Neural cell (in vitro differentiated cells): Measurements from ENCODE around the gene CACNA1D. TPM values are rescaled to one million over a fixed set of nuclear protein-coding genes. Genes with fewer than 3 reads are reported as not detected.

Source experiments
- H2AFZ ChIP-seq: fragments of 200-600, 300-800 bp; sonication (generic), shearing (Covaris generic); 2 replicates; pipeline ENCODE4 v1.6.0; 2014; ENCODE audit warnings: low read depth, mild to moderate bottlenecking, antibody characterized with exemption, low read length, moderate library complexity
- H3F3A ChIP-seq: fragments of 200-600 bp; shearing (Covaris generic); 2 replicates; pipeline ENCODE4 v1.6.1; 2016; ENCODE audit warnings: mild to moderate bottlenecking, moderate library complexity, mixed read lengths, antibody characterized with exemption, low read length; ENCODE audit not compliant: insufficient read depth, poor library complexity, severe bottlenecking
- H3K27ac ChIP-seq: fragments of 200-600, 300-800 bp; sonication (generic), shearing (Covaris generic); 2 replicates; pipeline ENCODE4 v1.5.1; 2014; ENCODE audit warnings: mild to moderate bottlenecking, low read length, moderate library complexity
- H3K27me3 ChIP-seq: fragments of 300-800, 200-600 bp; sonication (generic), shearing (Covaris generic); 2 replicates; pipeline ENCODE4 v1.6.0; 2014; ENCODE audit warnings: mild to moderate bottlenecking, low read depth, low read length, moderate library complexity; ENCODE audit not compliant: insufficient read depth
- H3K36me3 ChIP-seq: fragments of 300-800, 200-600 bp; sonication (generic), shearing (Covaris generic); 2 replicates; pipeline ENCODE4 v1.5.1; 2014; ENCODE audit warnings: mild to moderate bottlenecking, antibody characterized with exemption, low read length, moderate library complexity; ENCODE audit not compliant: insufficient read depth
- H3K4me2 ChIP-seq: fragments of 300-800, 200-600 bp; sonication (generic), shearing (Covaris generic); 2 replicates; pipeline ENCODE4 v1.6.0; 2014; ENCODE audit warnings: mild to moderate bottlenecking, low read length
- H3K4me3 ChIP-seq: fragments of 300-800, 200-600 bp; sonication (generic), shearing (Covaris generic); 2 replicates; pipeline ENCODE4 v1.5.1; 2014; ENCODE audit warnings: mild to moderate bottlenecking, low read length, moderate library complexity
- H3K79me2 ChIP-seq: fragments of 200-600 bp; shearing (Covaris generic); replicated peaks from 2 replicates; pipeline ENCODE4 v1.6.0; 2014; ENCODE audit warnings: mild to moderate bottlenecking, low read length, moderate library complexity; ENCODE audit not compliant: insufficient read depth
- H3K9ac ChIP-seq: fragments of 300-800, 200-600 bp; sonication (generic), shearing (Covaris generic); 2 replicates; pipeline ENCODE4 v1.6.1; 2016; ENCODE audit warnings: mild to moderate bottlenecking, low read length, mixed read lengths
- H3K9me2 ChIP-seq: fragments of 200-600 bp; shearing (Covaris generic); 2 replicates; pipeline ENCODE4 v1.6.1; 2016; ENCODE audit warnings: mild to moderate bottlenecking, low read length, mixed read lengths; ENCODE audit not compliant: insufficient read depth
- H3K9me3 ChIP-seq: fragments of 200-600, 300-800 bp; sonication (generic), shearing (Covaris generic); 2 replicates; pipeline ENCODE4 v1.6.1; 2016; ENCODE audit warnings: mild to moderate bottlenecking, mixed run types, low read length, moderate library complexity, mixed read lengths
- H4K20me1 ChIP-seq: fragments of 200-600 bp; shearing (Covaris generic); 2 replicates; pipeline ENCODE4 v1.6.1; 2016; ENCODE audit warnings: mild to moderate bottlenecking, mixed run types; ENCODE audit not compliant: insufficient read depth
- EP300 ChIP-seq: fragments of 450-650 bp; conservative IDR thresholded peaks from 2 replicates; pipeline ENCODE4 v1.6.1; 2014; ENCODE audit warnings: antibody characterized with exemption, mild to moderate bottlenecking, moderate library complexity; ENCODE audit not compliant: poor library complexity, severe bottlenecking
- EZH2 ChIP-seq: fragments of 200-600, 300-800 bp; shearing (Covaris generic), sonication (generic); IDR thresholded peaks from 2 replicates; pipeline ENCODE4 v1.6.1; 2014; ENCODE audit warnings: antibody characterized with exemption, low read length, borderline replicate concordance, mild to moderate bottlenecking; ENCODE audit not compliant: insufficient read depth, poor library complexity, severe bottlenecking
- MXI1 ChIP-seq: fragments of 450-650 bp; conservative IDR thresholded peaks from 2 replicates; pipeline ENCODE4 v1.6.1; 2014; ENCODE audit warnings: antibody characterized with exemption, mild to moderate bottlenecking; ENCODE audit not compliant: poor library complexity, severe bottlenecking
- POLR2AphosphoS5 ChIP-seq: IDR thresholded peaks from 2 replicates; pipeline ENCODE4 v1.6.1; 2012
- RAD21 ChIP-seq: fragments of 450-650 bp; conservative IDR thresholded peaks from 2 replicates; pipeline ENCODE4 v1.6.1; 2014; ENCODE audit warnings: antibody characterized with exemption, mild to moderate bottlenecking, moderate library complexity
- SMC3 ChIP-seq: fragments of 450-650 bp; conservative IDR thresholded peaks from 2 replicates; pipeline ENCODE4 v1.6.1; 2014; ENCODE audit warnings: antibody characterized with exemption, mild to moderate bottlenecking, moderate library complexity; ENCODE audit not compliant: poor library complexity
- TAF1 ChIP-seq: IDR thresholded peaks from 2 replicates; pipeline ENCODE4 v1.6.1; 2012; ENCODE audit warnings: low read depth
- polyA plus RNA-seq: library from polyadenylated mRNA; depleted of rRNA; stranded (reverse); fragments of >200 nt; gene quantifications from 2 replicates; pipeline ENCODE4 v1.2.3, GENCODE V29; 2014
- TF ChIP-seq, protein P1 (sequence below): IDR thresholded peaks from 2 replicates; pipeline ENCODE4 v1.6.1; 2012; ENCODE audit warnings: borderline replicate concordance
- TF ChIP-seq, protein P2 (sequence below): fragments of 450-650 bp; IDR thresholded peaks from 2 replicates; pipeline ENCODE4 v1.5.1; 2014; ENCODE audit warnings: antibody characterized with exemption, mild to moderate bottlenecking, moderate library complexity; ENCODE audit not compliant: poor library complexity, severe bottlenecking

The CACNA1D gene
- polyA plus RNA-seq, 1 donor from 2014 or later: 22.5 TPM

DNA sequence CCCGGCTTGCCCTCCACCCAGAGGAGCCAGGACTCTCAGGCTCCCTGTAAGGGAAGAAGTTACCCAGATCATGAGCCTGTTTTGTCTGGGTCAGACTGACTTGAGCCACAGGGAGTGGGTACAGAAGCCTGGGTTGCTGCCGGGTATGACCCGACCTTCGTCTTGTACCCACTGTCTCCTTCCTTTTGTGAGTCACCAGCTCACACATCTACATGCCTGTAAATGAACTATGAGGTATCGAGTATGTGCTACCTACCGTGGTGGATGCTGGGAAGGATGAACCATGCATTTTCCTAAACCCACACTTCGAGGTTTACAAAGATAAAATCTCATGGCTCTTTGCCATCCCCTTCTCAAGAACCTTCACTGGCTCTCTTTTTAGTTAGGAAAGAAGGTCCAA is 56.9 kb downstream of the CACNA1D start:
- no peak for TF ChIP-seq POLR2AphosphoS5
- TF ChIP-seq RAD21: no peak
- no peak for TF ChIP-seq EP300
- TF ChIP-seq TAF1: no peak
- no peak for TF ChIP-seq EZH2
- no peak overlapping the region for H3K9ac ChIP-seq
- no peak overlapping the region for H3K4me2 ChIP-seq
- no peaks in the 10 kb centered on the region for H3K9me3 ChIP-seq
- H2AFZ ChIP-seq: no peak overlapping the region
- no peaks in the 10 kb centered on the region for H3K36me3 ChIP-seq
- no peak overlapping the region for H3K27ac ChIP-seq
- no peak overlapping the region for H3K4me3 ChIP-seq
- H3K27me3 ChIP-seq: no peaks in the 10 kb centered on the region
- no peaks in the 10 kb centered on the region for H4K20me1 ChIP-seq
- H3K79me2 ChIP-seq: no peaks in the 10 kb centered on the region
- H3F3A ChIP-seq: no peaks in the 10 kb centered on the region
- no peaks in the 10 kb centered on the region for H3K9me2 ChIP-seq

DNA sequence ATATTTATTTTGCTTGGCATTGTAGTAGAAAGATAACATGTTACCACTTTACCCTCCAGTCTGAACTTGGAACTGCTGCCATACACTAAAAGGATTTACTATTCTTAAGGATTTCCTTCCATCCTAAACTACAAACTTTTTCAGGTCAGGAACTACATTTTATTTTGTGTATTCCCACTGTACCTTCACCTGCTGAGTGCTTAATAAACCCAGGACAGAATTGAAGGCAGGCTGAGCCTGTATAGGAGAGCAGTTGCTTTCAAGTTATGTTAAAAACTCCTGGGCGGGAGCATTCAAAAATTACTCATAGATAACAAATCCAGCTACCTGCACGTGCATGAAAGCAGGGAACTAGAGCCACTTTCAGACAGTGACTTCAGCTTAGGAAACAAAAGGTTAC is 58.3 kb downstream of the CACNA1D start:
- no peaks in the 10 kb centered on the region for H3K9me2 ChIP-seq
- no peaks in the 10 kb centered on the region for H3K9me3 ChIP-seq
- no peaks in the 10 kb centered on the region for H3K27me3 ChIP-seq
- H3K9ac ChIP-seq: no peak overlapping the region
- H3K36me3 ChIP-seq: no peaks in the 10 kb centered on the region
- no peaks in the 10 kb centered on the region for H3F3A ChIP-seq
- H3K27ac ChIP-seq: no peak overlapping the region
- H4K20me1 ChIP-seq: no peaks in the 10 kb centered on the region
- H2AFZ ChIP-seq: no peak overlapping the region
- H3K4me2 ChIP-seq: no peak overlapping the region
- TF ChIP-seq, protein P1, sequence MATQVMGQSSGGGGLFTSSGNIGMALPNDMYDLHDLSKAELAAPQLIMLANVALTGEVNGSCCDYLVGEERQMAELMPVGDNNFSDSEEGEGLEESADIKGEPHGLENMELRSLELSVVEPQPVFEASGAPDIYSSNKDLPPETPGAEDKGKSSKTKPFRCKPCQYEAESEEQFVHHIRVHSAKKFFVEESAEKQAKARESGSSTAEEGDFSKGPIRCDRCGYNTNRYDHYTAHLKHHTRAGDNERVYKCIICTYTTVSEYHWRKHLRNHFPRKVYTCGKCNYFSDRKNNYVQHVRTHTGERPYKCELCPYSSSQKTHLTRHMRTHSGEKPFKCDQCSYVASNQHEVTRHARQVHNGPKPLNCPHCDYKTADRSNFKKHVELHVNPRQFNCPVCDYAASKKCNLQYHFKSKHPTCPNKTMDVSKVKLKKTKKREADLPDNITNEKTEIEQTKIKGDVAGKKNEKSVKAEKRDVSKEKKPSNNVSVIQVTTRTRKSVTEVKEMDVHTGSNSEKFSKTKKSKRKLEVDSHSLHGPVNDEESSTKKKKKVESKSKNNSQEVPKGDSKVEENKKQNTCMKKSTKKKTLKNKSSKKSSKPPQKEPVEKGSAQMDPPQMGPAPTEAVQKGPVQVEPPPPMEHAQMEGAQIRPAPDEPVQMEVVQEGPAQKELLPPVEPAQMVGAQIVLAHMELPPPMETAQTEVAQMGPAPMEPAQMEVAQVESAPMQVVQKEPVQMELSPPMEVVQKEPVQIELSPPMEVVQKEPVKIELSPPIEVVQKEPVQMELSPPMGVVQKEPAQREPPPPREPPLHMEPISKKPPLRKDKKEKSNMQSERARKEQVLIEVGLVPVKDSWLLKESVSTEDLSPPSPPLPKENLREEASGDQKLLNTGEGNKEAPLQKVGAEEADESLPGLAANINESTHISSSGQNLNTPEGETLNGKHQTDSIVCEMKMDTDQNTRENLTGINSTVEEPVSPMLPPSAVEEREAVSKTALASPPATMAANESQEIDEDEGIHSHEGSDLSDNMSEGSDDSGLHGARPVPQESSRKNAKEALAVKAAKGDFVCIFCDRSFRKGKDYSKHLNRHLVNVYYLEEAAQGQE: no peak
- TF ChIP-seq POLR2AphosphoS5: no peak
- TF ChIP-seq EP300: no peak
- TF ChIP-seq SMC3: no peak
- H3K79me2 ChIP-seq: no peaks in the 10 kb centered on the region
- H3K4me3 ChIP-seq: no peak overlapping the region

DNA sequence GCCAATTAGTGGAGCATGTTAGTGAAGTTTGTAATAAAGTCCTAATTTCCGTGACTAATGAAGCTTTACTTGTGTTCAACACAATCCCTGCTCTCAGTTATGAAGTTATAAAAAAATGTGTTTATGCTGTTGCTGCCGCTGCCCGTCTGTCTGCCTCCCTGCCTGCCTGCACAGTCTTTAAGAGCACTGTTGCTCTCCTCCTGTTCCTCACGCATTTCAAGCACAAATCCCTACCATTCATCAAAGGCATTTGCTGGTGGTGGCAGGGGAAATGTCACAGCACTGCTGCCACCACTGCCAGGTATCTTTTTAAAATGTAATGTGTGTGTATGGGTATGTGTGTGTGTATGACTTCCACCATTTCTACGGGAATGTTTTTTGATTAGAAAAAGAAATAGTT is 58.8 kb downstream of the CACNA1D start:
- no peaks in the 10 kb centered on the region for H3K9me2 ChIP-seq
- no peaks in the 10 kb centered on the region for H3F3A ChIP-seq
- no peaks in the 10 kb centered on the region for H4K20me1 ChIP-seq
- no peak overlapping the region for H3K27ac ChIP-seq
- H2AFZ ChIP-seq: no peak overlapping the region
- no peaks in the 10 kb centered on the region for H3K36me3 ChIP-seq
- H3K79me2 ChIP-seq: no peaks in the 10 kb centered on the region
- no peaks in the 10 kb centered on the region for H3K9me3 ChIP-seq
- no peaks in the 10 kb centered on the region for H3K27me3 ChIP-seq
- no peak overlapping the region for H3K9ac ChIP-seq
- H3K4me3 ChIP-seq: no peak overlapping the region
- H3K4me2 ChIP-seq: no peak overlapping the region
- TF ChIP-seq RAD21: no peak
- no peak for TF ChIP-seq MXI1
- TF ChIP-seq SMC3: no peak
- no peak for TF ChIP-seq EP300
- TF ChIP-seq POLR2AphosphoS5: no peak
- TF ChIP-seq, protein P2, sequence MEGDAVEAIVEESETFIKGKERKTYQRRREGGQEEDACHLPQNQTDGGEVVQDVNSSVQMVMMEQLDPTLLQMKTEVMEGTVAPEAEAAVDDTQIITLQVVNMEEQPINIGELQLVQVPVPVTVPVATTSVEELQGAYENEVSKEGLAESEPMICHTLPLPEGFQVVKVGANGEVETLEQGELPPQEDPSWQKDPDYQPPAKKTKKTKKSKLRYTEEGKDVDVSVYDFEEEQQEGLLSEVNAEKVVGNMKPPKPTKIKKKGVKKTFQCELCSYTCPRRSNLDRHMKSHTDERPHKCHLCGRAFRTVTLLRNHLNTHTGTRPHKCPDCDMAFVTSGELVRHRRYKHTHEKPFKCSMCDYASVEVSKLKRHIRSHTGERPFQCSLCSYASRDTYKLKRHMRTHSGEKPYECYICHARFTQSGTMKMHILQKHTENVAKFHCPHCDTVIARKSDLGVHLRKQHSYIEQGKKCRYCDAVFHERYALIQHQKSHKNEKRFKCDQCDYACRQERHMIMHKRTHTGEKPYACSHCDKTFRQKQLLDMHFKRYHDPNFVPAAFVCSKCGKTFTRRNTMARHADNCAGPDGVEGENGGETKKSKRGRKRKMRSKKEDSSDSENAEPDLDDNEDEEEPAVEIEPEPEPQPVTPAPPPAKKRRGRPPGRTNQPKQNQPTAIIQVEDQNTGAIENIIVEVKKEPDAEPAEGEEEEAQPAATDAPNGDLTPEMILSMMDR: no peak
- TF ChIP-seq, protein P1: no peak
- TF ChIP-seq EZH2: no peak
- TF ChIP-seq TAF1: no peak
